ENCODE results near the gene TSPYL4.

TSPYL4 gene

DNA sequence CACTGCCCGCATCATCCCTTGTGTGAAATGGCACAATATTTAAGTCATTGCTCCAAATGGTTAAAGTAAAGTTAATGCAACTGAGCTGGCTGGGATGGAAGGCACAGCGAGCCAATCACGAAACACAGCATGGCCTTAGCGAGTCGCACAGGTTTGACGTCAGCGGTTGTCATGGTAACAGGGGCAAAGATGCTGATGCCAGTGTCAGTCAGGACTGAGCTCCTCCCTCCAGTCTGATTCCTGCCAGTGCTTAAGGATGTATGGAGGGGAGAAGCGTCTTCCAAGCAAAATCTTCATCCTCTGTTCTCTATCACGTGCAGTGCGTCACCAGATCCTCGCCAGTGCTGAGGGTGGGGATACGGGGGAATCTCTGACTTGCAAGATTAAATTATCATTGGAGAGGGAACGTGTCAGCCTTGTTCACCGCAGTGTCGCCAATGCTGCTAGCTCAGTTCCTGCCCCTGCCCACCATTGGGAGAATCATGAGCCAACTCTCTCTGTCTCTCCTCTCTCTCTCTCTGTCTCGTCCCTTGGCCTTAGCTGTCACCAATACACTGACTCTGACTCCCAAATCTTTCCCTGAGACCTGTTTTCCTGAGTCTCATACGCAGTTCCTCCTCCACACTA, 24.5 kb downstream of the TSPYL4 start:
- Histone ChIP-seq H3K79me2 (ENCODE audit: insufficient read depth, low read length) (no peaks in the 10 kb centered on the region), H3K9ac (ENCODE audit: low read depth, low read length, poor library complexity, severe bottlenecking) (no peak overlapping the region), H4K20me1 (ENCODE audit: insufficient read depth, low read length, poor library complexity, severe bottlenecking) (no peaks in the 10 kb centered on the region), H3K36me3 (ENCODE audit: insufficient read depth, low read length) (no peaks in the 10 kb centered on the region; the same call in 1 of the 2 replicates), H3F3A (ENCODE audit: low read depth) (no peaks in the 10 kb centered on the region), H2AFZ (ENCODE audit: low read length) (no peak overlapping the region), H3K4me3 (ENCODE audit: low read length, poor library complexity, severe bottlenecking) (no peak overlapping the region), H3K9me3 (ENCODE audit: insufficient read depth, low read depth, low read length) (no peaks in the 10 kb centered on the region), H3K9me2 (replicated peaks; ENCODE audit: low read depth, low read length) (no peaks in the 10 kb centered on the region), H3K4me2 (ENCODE audit: low read depth, low read length, poor library complexity, severe bottlenecking) (no peak overlapping the region), H3K4me1 (ENCODE audit: insufficient read depth, low read length, poor library complexity, severe bottlenecking) (no peaks in the 10 kb centered on the region), H3K27me3 (ENCODE audit: insufficient read depth, low read length, poor library complexity, severe bottlenecking) (no peaks in the 10 kb centered on the region)
- TF ChIP-seq CTCF (conservative IDR thresholded peaks at IDR 0.05; ENCODE audit: low read length) (no peak), EZH2phosphoT487 (IDR thresholded peaks at IDR 0.05; ENCODE audit: borderline replicate concordance) (no peak)

DNA sequence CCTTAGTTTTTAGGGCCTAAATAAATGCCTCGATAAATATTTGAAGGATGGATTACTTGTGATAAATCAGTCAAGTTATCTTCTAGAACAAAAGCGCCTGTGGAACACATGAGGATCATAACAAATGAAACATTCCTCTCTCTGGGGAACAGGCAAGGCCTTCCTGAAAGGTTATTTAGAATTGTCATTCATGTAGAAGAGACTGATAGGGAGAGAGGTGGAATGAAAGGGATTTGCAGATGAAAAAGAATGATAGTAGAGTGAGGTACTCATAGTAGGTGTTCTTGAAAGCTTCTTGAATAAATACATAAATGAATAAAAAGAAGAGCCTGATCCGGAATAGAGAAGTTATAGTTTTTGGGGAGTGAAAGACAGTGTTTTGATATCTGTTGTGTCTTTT, 30.5 kb downstream of the TSPYL4 start:
- no peaks in the 10 kb centered on the region for H3K79me2 ChIP-seq (ENCODE audit: insufficient read depth, low read length)
- no peaks in the 10 kb centered on the region for H4K20me1 ChIP-seq (ENCODE audit: insufficient read depth, low read length, poor library complexity, severe bottlenecking)
- H3K9me3 ChIP-seq (ENCODE audit: insufficient read depth, low read depth, low read length) = no peaks in the 10 kb centered on the region
- H3F3A ChIP-seq (ENCODE audit: low read depth) = no peaks in the 10 kb centered on the region
- H3K27me3 ChIP-seq (ENCODE audit: insufficient read depth, low read length, poor library complexity, severe bottlenecking) = no peaks in the 10 kb centered on the region
- no peak overlapping the region for H3K4me3 ChIP-seq (ENCODE audit: low read length, poor library complexity, severe bottlenecking)
- H3K9ac ChIP-seq (ENCODE audit: low read depth, low read length, poor library complexity, severe bottlenecking) = no peak overlapping the region
- no peak overlapping the region for H2AFZ ChIP-seq (ENCODE audit: low read length)
- no peak for TF ChIP-seq EZH2phosphoT487 (IDR thresholded peaks at IDR 0.05; ENCODE audit: borderline replicate concordance)
- TF ChIP-seq CTCF (conservative IDR thresholded peaks at IDR 0.05; ENCODE audit: low read length) = no peak
- H3K4me1 ChIP-seq (ENCODE audit: insufficient read depth, low read length, poor library complexity, severe bottlenecking) = no peaks in the 10 kb centered on the region
- no peak overlapping the region for H3K4me2 ChIP-seq (ENCODE audit: low read depth, low read length, poor library complexity, severe bottlenecking)
- H3K36me3 ChIP-seq (ENCODE audit: insufficient read depth, low read length) = no peaks in the 10 kb centered on the region; the same call in 1 of the 2 replicates
- no peaks in the 10 kb centered on the region for H3K9me2 ChIP-seq (replicated peaks; ENCODE audit: low read depth, low read length)

DNA sequence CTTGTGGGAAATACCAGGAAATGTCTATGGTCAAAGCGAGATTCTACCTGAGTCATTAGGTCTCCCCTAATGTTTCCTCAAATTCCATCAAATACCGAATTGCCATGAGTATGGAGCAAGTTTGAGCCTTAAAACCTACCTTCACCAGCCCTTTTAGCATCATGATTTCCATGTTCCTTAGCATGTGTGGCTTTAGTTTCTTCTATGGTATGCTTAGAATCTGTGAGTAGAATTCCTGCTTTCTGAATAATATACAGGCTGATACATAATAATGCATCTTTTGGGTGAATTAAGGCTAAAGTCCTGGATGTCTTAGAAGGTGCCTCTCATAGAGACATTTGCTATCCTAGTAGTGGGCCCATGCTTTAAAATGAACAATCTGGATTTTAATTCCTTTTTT, 32.0 kb downstream of the TSPYL4 start:
- no peaks in the 10 kb centered on the region for H3K27me3 ChIP-seq (ENCODE audit: insufficient read depth, low read length, poor library complexity, severe bottlenecking)
- H3K9me2 ChIP-seq (replicated peaks; ENCODE audit: low read depth, low read length) = no peaks in the 10 kb centered on the region
- no peak overlapping the region for H3K4me2 ChIP-seq (ENCODE audit: low read depth, low read length, poor library complexity, severe bottlenecking)
- TF ChIP-seq EZH2phosphoT487 (IDR thresholded peaks at IDR 0.05; ENCODE audit: borderline replicate concordance) (no peak), CTCF (conservative IDR thresholded peaks at IDR 0.05; ENCODE audit: low read length) (no peak)
- H3K36me3 ChIP-seq (ENCODE audit: insufficient read depth, low read length) = no peaks in the 10 kb centered on the region; the same call in 1 of the 2 replicates
- no peaks in the 10 kb centered on the region for H3K79me2 ChIP-seq (ENCODE audit: insufficient read depth, low read length)
- no peak overlapping the region for H3K9ac ChIP-seq (ENCODE audit: low read depth, low read length, poor library complexity, severe bottlenecking)
- no peaks in the 10 kb centered on the region for H3K9me3 ChIP-seq (ENCODE audit: insufficient read depth, low read depth, low read length)
- H4K20me1 ChIP-seq (ENCODE audit: insufficient read depth, low read length, poor library complexity, severe bottlenecking) = no peaks in the 10 kb centered on the region
- H3K4me1 ChIP-seq (ENCODE audit: insufficient read depth, low read length, poor library complexity, severe bottlenecking) = no peaks in the 10 kb centered on the region
- no peak overlapping the region for H2AFZ ChIP-seq (ENCODE audit: low read length)
- no peak overlapping the region for H3K4me3 ChIP-seq (ENCODE audit: low read length, poor library complexity, severe bottlenecking)
- H3F3A ChIP-seq (ENCODE audit: low read depth) = no peaks in the 10 kb centered on the region

Data from Loucy (cell line).